Central memory CD8-positive, alpha-beta T cell (primary cell): Measurements from ENCODE around the gene LRIG3.

ENCODE experiments used
- ATAC-seq: fragments of 150-1000 bp; cut with Tn5 transposase; replicated peaks from 2 replicates; pipeline ENCODE4 v1.10.0; 2022; ENCODE audit warnings: mild to moderate bottlenecking, moderate FRiP score, moderate number of reproducible peaks; ENCODE audit not compliant: poor library complexity, severe bottlenecking; ENCODE audit errors: extremely low read depth
- DNase-seq, 2 donors: peaks; one replicate each; pipeline ENCODE4 v3.0.0; 2021; ENCODE audit warnings: low spot score in 2 of 2
- H3K27ac Mint-ChIP-seq: one replicate; pipeline ENCODE4 v1.8.0; 2022; ENCODE audit warnings: low read depth, mild to moderate bottlenecking, moderate library complexity, mixed read lengths
- H3K27me3 Mint-ChIP-seq: one replicate; pipeline ENCODE4 v1.8.0; 2022; ENCODE audit warnings: mixed read lengths
- H3K36me3 Mint-ChIP-seq: one replicate; pipeline ENCODE4 v1.8.0; 2022; ENCODE audit warnings: mild to moderate bottlenecking, moderate library complexity, mixed read lengths; ENCODE audit not compliant: insufficient read depth
- H3K4me1 Mint-ChIP-seq: one replicate; pipeline ENCODE4 v1.8.0; 2022; ENCODE audit warnings: mixed read lengths
- H3K4me3 Mint-ChIP-seq: one replicate; pipeline ENCODE4 v1.8.0; 2022; ENCODE audit warnings: mild to moderate bottlenecking, moderate library complexity, mixed read lengths
- H3K9me3 Mint-ChIP-seq: one replicate; pipeline ENCODE4 v1.8.0; 2022; ENCODE audit warnings: mixed read lengths

Gene LRIG3, protein sequence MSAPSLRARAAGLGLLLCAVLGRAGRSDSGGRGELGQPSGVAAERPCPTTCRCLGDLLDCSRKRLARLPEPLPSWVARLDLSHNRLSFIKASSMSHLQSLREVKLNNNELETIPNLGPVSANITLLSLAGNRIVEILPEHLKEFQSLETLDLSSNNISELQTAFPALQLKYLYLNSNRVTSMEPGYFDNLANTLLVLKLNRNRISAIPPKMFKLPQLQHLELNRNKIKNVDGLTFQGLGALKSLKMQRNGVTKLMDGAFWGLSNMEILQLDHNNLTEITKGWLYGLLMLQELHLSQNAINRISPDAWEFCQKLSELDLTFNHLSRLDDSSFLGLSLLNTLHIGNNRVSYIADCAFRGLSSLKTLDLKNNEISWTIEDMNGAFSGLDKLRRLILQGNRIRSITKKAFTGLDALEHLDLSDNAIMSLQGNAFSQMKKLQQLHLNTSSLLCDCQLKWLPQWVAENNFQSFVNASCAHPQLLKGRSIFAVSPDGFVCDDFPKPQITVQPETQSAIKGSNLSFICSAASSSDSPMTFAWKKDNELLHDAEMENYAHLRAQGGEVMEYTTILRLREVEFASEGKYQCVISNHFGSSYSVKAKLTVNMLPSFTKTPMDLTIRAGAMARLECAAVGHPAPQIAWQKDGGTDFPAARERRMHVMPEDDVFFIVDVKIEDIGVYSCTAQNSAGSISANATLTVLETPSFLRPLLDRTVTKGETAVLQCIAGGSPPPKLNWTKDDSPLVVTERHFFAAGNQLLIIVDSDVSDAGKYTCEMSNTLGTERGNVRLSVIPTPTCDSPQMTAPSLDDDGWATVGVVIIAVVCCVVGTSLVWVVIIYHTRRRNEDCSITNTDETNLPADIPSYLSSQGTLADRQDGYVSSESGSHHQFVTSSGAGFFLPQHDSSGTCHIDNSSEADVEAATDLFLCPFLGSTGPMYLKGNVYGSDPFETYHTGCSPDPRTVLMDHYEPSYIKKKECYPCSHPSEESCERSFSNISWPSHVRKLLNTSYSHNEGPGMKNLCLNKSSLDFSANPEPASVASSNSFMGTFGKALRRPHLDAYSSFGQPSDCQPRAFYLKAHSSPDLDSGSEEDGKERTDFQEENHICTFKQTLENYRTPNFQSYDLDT

DNA sequence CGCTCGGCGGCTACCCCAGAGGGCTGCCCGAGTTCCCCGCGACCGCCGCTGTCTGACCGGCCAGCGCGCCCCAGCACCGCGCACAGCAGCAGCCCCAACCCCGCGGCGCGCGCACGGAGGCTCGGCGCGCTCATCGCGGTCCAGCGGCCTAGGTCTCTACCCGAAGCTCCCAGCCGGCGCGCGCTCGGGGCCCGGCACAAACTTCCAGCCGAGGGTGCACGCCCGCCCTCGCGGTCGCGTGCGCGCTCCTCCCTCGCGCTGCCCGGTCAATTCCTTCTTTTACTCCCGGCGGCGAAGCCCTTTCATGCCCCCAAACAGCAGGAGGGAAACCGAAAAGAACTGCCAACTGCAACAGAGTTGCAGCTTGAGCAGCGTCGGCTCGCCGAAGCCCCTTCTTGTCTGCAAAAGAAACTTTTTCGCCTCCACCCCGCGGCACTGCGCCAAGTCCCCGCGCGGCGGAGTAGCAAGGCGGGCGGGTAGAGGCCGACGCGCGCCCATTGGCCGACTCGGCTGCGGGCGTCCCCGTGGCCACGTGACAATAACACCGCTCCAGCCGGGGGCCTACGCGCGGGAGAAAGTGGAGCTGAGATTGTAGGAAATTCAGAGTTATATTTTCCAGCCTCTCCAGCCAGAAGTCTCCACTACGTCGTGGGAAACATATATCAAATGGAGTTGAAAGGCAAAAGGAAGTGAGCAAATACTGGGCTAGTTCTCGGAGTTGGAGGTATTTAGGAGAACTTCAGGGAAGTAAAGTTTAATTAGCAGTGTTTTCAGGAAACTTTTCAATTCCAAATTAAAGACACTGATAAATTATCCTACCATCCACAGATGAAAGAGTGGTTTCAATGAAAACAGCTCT lies at the start of gene LRIG3:
TSS of gene LRIG3 (minus strand) at position 403 of the 859 bp plus-strand sequence. CDS start at position 134, 269 bp downstream.
- ATAC-seq (no peak), DNase-seq (no peak)
- Mint-ChIP-seq H3K27me3 (no peaks in the 10 kb centered on the region), H3K4me3 (no peak within 1 kb of the TSS), H3K27ac (no peak within 1 kb of the TSS), H3K36me3 (no peaks in the 10 kb centered on the region), H3K9me3 (peaks cover 5% of the 10 kb centered on the region), H3K4me1 (no peaks in the 10 kb centered on the region)

GRCh38 chr12:58969237-58969636 lies 48.9 kb upstream of the LRIG3 start:
- Mint-ChIP-seq H3K27ac (no peak overlapping the region), H3K36me3 (peaks cover 2% of the 10 kb centered on the region), H3K9me3 (peaks cover 6% of the 10 kb centered on the region), H3K4me1 (no peaks in the 10 kb centered on the region), H3K27me3 (no peaks in the 10 kb centered on the region), H3K4me3 (no peak overlapping the region)
- DNase-seq (no peak), ATAC-seq (no peak)

DNA sequence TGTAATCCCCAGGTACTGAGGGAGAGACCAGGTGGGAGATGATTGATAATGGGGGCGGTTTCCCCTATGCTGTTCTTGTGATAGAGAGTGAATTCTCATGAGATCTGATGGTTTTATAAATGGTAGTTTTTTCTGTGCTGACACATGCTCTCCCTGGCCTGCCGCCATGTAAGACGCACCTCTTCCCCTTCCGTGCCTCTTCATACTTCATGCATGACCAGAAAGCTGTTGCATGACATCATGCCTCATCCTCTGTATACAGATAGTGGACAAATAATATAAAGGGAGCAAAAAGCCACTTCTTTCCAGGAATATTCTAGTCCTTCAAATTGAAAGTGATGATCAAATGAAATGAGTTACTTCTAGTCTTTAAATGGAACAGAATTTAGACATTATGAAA lies 47.3 kb upstream of the LRIG3 start:
- H3K4me1 Mint-ChIP-seq, result no peaks in the 10 kb centered on the region

GRCh38 chr12:58966939-58967338 lies 46.6 kb upstream of the LRIG3 start:
- H3K36me3 Mint-ChIP-seq, result peaks cover 2% of the 10 kb centered on the region
- peaks cover 8% of the 10 kb centered on the region for H3K9me3 Mint-ChIP-seq
- ATAC-seq, result no peak
- H3K4me3 Mint-ChIP-seq, result no peak overlapping the region
- no peak overlapping the region for H3K27ac Mint-ChIP-seq
- no peak for DNase-seq
- H3K27me3 Mint-ChIP-seq, result no peaks in the 10 kb centered on the region
- H3K4me1 Mint-ChIP-seq, result no peaks in the 10 kb centered on the region

More for the DNA sequence above, 47.3 kb upstream of the LRIG3 start:
- no peak overlapping the region for H3K4me3 Mint-ChIP-seq
- H3K9me3 Mint-ChIP-seq, result peaks cover 6% of the 10 kb centered on the region
- H3K27me3 Mint-ChIP-seq, result no peaks in the 10 kb centered on the region
- H3K36me3 Mint-ChIP-seq, result peaks cover 2% of the 10 kb centered on the region
- no peak for DNase-seq
- H3K27ac Mint-ChIP-seq, result no peak overlapping the region
- no peak for ATAC-seq

DNA sequence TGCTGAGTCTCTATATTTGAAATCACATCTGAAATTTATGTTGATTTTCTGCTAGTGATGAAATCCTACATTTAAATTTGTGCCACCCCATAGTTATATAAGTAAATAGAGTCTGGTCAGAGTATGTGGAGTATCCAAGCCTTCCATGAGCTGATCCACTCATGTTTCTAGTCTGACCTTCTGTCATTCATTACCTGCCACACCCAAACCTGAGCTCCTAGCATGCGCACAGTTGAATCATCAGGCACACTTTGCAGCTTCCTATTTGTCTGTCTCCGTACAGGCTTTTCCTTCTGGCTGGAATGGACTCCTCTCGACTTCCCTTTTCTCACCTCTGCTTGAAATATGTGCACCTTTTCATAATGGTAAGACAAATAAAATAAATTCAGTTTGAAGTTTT lies 45.3 kb upstream of the LRIG3 start:
- H3K27ac Mint-ChIP-seq, result no peak overlapping the region
- H3K27me3 Mint-ChIP-seq, result no peaks in the 10 kb centered on the region
- no peaks in the 10 kb centered on the region for H3K4me1 Mint-ChIP-seq
- ATAC-seq (no peak), DNase-seq (no peak)
- peaks cover 2% of the 10 kb centered on the region for H3K36me3 Mint-ChIP-seq
- H3K4me3 Mint-ChIP-seq, result no peak overlapping the region
- H3K9me3 Mint-ChIP-seq, result peaks cover 9% of the 10 kb centered on the region

DNA sequence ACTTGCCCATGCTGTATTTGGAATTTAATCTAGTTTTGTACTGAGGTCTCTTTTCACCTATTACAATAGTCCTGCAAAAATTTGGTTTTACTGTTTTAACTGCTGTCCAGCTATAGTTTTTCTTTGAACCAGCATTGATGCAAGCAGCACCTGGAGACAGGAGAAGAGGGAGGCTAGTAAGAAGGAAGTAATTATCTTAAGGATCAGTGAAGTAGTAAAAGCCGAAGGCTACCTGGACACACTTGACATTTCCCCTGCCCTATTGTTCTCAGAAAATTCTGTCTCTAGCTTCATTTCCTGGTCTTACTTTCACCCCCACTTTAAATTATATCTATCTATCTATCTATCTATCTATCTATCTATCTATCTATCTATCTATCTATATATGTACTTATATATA lies 43.5 kb upstream of the LRIG3 start:
- no peak overlapping the region for H3K27ac Mint-ChIP-seq
- DNase-seq (no peak), ATAC-seq (no peak)
- H3K9me3 Mint-ChIP-seq, result peaks cover 5% of the 10 kb centered on the region
- H3K27me3 Mint-ChIP-seq, result no peaks in the 10 kb centered on the region
- no peak overlapping the region for H3K4me3 Mint-ChIP-seq
- H3K4me1 Mint-ChIP-seq, result no peaks in the 10 kb centered on the region
- peaks cover 2% of the 10 kb centered on the region for H3K36me3 Mint-ChIP-seq

- Mint-ChIP-seq H3K4me3 (no peak overlapping the region), H3K4me1 (no peaks in the 10 kb centered on the region), H3K36me3 (no peaks in the 10 kb centered on the region), H3K27ac (no peak overlapping the region), H3K27me3 (no peaks in the 10 kb centered on the region), H3K9me3 (peaks cover 4% of the 10 kb centered on the region)
- DNase-seq, result no peak
- no peak for ATAC-seq
Measured at GRCh38 chr12:58961906-58962305, 41.6 kb upstream of the LRIG3 start.

DNA sequence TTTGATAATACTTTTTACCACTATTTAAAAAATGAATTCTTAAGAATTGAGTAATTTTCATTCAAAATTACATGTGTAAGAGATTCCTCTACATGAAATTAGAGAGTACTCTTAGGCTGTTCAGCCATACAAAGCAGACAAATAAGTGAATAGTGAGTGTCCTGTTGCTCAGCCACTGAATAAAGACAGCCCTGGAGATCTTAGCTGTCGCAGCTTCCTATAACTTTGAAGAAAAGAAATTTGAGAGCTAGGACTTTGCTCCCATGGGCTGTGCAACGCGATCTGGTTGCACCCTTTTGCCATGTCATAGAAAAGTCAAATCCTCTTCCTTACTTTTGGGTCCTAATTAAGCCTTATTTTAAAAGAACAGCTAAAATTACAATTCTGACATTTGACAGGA lies 40.9 kb upstream of the LRIG3 start:
- Mint-ChIP-seq H3K4me3 (no peak overlapping the region), H3K9me3 (peaks cover 4% of the 10 kb centered on the region), H3K27me3 (no peaks in the 10 kb centered on the region), H3K36me3 (no peaks in the 10 kb centered on the region), H3K27ac (no peak overlapping the region), H3K4me1 (no peaks in the 10 kb centered on the region)
- ATAC-seq (no peak), DNase-seq (no peak)

DNA sequence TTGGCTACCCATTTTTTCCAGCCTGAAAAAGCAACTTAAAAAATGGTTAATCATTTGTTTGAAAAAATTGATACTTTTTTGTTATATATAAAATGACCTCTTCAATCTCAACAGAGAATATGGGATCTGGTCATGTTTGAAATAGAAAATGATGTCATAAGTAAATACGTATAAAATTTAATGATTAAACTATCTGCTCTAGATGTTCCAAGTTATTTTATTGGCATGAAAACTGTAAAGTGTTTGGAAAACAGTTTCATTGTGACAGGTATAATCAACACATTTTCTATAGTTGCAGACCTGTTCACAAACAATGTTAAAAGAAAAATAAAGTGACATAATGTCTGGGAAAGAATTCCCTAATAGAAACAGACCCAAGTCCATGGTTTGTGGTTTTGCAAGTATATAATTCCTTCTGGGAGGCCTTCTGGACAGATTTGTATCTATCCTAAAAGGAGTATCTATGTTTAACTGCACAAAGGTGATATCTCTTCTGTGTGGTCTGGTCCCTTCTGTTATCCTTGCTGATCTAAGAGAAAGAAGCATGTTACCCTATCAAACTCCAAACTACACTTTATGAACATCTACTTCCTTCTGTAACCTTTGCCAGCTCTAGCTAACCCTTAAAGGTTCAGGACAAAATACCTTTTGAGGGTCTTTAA lies 39.5 kb upstream of the LRIG3 start:
- H3K27me3 Mint-ChIP-seq, result no peaks in the 10 kb centered on the region
- DNase-seq (no peak), ATAC-seq (no peak)
- no peak overlapping the region for H3K4me3 Mint-ChIP-seq
- no peak overlapping the region for H3K27ac Mint-ChIP-seq
- peaks cover 4% of the 10 kb centered on the region for H3K9me3 Mint-ChIP-seq
- no peaks in the 10 kb centered on the region for H3K36me3 Mint-ChIP-seq
- no peaks in the 10 kb centered on the region for H3K4me1 Mint-ChIP-seq

- Mint-ChIP-seq H3K4me1 (no peaks in the 10 kb centered on the region), H3K4me3 (no peak overlapping the region), H3K9me3 (peaks cover 7% of the 10 kb centered on the region), H3K27ac (no peak overlapping the region), H3K36me3 (no peaks in the 10 kb centered on the region), H3K27me3 (no peaks in the 10 kb centered on the region)
- no peak for DNase-seq
- no peak for ATAC-seq
Measured at GRCh38 chr12:58957298-58957697, 37.0 kb upstream of the LRIG3 start.

GRCh38 chr12:58955849-58956248 lies 35.5 kb upstream of the LRIG3 start:
- H3K4me3 Mint-ChIP-seq, result no peak overlapping the region
- H3K9me3 Mint-ChIP-seq, result peaks cover 13% of the 10 kb centered on the region
- H3K27ac Mint-ChIP-seq, result no peak overlapping the region
- no peaks in the 10 kb centered on the region for H3K4me1 Mint-ChIP-seq
- H3K36me3 Mint-ChIP-seq, result no peaks in the 10 kb centered on the region
- ATAC-seq (no peak), DNase-seq (no peak)
- H3K27me3 Mint-ChIP-seq, result no peaks in the 10 kb centered on the region
